ENCODE results near the gene GIT1.

GIT1 gene

DNA sequence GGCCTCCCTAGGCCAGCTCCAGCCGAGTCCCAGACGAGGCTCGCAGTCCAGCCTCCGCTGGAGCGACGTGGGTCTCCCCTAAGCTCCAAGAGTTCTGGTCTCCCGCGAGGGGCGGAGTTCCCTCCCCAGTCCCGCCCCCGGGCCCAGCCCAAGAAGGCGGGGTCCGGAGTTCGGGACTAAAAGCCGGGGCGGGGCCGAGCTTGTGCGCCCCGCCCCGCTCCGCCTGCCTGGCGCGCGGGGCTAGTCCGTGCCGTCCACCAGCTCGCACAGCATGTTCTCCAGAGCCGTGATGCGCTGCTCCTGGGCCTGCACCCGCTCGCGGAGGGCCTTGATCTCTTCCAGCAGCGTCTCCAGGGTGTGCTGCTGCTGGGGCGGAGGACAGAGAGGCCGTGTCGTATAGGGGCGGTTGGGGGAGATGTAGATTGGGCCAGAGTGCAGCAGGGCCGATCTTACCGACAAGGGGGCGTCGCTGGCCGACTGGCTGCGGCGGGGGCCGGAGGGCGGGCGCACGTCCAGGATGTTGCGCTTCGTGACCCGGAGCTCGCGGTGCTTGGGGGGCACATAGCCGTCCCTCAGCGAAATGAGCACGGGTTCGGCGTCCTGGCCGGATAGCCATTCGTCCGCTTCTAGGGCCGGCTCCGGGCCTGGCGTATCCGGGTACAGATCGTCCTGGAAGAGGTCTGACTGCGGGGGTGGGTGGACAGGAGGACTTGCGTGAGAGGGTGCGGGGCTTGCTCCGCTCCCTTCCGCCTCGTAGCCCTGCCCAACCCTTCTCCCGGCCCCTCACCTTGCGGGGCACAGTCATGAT, 26.2 kb upstream of the GIT1 start:
- TF ChIP-seq CTCF (IDR thresholded peaks at IDR 0.05; ENCODE audit: borderline replicate concordance, insufficient read depth, low read depth, low read length), result no peak
- peak overlapping the region; percentile 38 for H3K4me3 ChIP-seq (ENCODE audit: low read depth, low read length)

DNA sequence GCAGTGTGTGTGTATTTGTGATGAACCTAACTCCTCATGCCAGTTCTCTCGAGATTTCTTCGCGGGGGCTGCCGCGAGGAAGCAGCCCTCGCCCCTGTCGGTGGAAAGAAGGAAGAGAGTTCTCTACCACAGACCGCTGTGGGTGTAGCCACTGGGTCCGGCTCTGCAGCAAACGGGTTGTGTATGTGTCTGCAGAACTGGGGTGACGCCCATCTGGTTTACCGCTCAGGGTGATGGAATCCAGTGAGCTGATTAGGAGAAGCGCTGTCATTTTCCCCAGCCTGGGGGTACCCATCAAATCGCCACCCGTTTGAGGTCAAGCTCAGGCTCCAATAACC, 25.6 kb upstream of the GIT1 start:
- no peak for TF ChIP-seq CTCF (IDR thresholded peaks at IDR 0.05; ENCODE audit: borderline replicate concordance, insufficient read depth, low read depth, low read length)
- peak overlapping the region; percentile 26 for H3K4me3 ChIP-seq (ENCODE audit: low read depth, low read length)

- no peak for TF ChIP-seq CTCF (IDR thresholded peaks at IDR 0.05; ENCODE audit: borderline replicate concordance, insufficient read depth, low read depth, low read length)
- no peak overlapping the region for H3K4me3 ChIP-seq (ENCODE audit: low read depth, low read length)
Observed at GRCh38 chr17:29614349-29615047, 25.1 kb upstream of the GIT1 start.

DNA sequence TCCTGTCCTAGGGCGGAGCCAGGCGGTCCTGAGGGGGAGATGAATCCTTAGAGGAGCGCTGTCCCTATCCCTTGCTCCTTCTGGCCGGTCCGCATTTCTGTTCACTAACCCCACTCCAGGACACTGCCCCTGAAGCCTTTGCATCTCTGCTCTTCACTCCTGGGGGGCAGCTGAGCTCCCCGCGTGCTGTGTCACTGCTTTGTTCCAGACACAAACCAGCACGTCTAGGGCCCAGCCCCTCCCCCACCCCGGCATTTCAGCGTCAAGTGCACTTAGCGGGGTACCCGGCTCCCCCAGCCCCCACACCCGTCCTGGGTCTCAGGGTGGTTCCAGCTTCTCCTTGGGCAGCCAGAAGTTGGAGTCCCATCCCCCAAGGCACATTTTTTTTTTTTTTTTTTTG, 24.4 kb upstream of the GIT1 start:
- peak overlapping the region; percentile 44 for H3K4me3 ChIP-seq (ENCODE audit: low read depth, low read length)
- TF ChIP-seq CTCF (IDR thresholded peaks at IDR 0.05; ENCODE audit: borderline replicate concordance, insufficient read depth, low read depth, low read length), result no peak

GRCh38 chr17:29613352-29613837, 23.9 kb upstream of the GIT1 start:
- peak overlapping the region; percentile 44 for H3K4me3 ChIP-seq (ENCODE audit: low read depth, low read length)
- TF ChIP-seq CTCF (IDR thresholded peaks at IDR 0.05; ENCODE audit: borderline replicate concordance, insufficient read depth, low read depth, low read length), result peak; percentile 94

- no peak for TF ChIP-seq CTCF (IDR thresholded peaks at IDR 0.05; ENCODE audit: borderline replicate concordance, insufficient read depth, low read depth, low read length)
- H3K4me3 ChIP-seq (ENCODE audit: low read depth, low read length), result peak overlapping the region; percentile 44
Observed at GRCh38 chr17:29612404-29613280, 23.2 kb upstream of the GIT1 start.

All from GM12875 (cell line).